OCI-LY7 (cell line): Measurements from ENCODE around the gene METTL22.

Source experiments
- EZH2phosphoT487 ChIP-seq: fragments of 200-600 bp; sonication (generic); IDR thresholded peaks from 2 replicates; pipeline ENCODE4 v1.6.1; 2018; ENCODE audit warnings: low read depth, borderline replicate concordance, mild to moderate bottlenecking, mixed run types, antibody characterized with exemption, low read length, moderate library complexity, mixed read lengths
- TF ChIP-seq, protein P1 (sequence below): fragments of 200-600 bp; sonication (generic); conservative IDR thresholded peaks from 2 replicates; pipeline ENCODE4 v1.5.1; 2014; ENCODE audit warnings: mild to moderate bottlenecking, antibody characterized with exemption, low read length, moderate library complexity, mixed read lengths

DNA sequence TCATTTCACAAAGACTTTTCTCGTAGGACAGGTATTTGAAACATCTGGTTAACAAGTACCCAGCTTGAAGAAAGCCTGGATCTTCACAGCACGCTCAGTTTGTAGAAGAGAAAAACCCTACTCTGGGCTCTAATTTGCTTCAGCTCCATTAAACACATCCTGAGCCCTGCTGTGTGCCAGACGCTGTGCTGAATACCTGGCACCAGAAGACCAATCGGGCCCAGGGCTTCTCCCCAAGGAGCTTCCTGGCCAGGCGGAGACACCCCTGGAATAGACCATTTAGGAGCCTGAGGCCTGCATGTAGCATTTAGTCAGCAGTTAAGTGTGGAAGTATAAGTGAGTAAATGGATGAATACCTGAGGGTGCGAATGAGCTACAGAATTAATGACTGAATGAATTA, 44.0 kb downstream of the METTL22 start:
- TF ChIP-seq, protein P1, sequence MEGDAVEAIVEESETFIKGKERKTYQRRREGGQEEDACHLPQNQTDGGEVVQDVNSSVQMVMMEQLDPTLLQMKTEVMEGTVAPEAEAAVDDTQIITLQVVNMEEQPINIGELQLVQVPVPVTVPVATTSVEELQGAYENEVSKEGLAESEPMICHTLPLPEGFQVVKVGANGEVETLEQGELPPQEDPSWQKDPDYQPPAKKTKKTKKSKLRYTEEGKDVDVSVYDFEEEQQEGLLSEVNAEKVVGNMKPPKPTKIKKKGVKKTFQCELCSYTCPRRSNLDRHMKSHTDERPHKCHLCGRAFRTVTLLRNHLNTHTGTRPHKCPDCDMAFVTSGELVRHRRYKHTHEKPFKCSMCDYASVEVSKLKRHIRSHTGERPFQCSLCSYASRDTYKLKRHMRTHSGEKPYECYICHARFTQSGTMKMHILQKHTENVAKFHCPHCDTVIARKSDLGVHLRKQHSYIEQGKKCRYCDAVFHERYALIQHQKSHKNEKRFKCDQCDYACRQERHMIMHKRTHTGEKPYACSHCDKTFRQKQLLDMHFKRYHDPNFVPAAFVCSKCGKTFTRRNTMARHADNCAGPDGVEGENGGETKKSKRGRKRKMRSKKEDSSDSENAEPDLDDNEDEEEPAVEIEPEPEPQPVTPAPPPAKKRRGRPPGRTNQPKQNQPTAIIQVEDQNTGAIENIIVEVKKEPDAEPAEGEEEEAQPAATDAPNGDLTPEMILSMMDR: no peak
- TF ChIP-seq EZH2phosphoT487: no peak
